Stomach (tissue), 9 donors: ENCODE data around the gene HGS. TPM values are rescaled to one million over a fixed set of nuclear protein-coding genes. Genes with fewer than 3 reads are reported as not detected.

Source experiments
- DNase-seq, 2 donors: peaks; one replicate each; pipeline versions ENCODE4 v3.0.0 to v3.0.0-alpha.2; 2013 to 2019
- H3K27ac ChIP-seq, 5 donors: fragments of 200-600 bp in 4 of 5; sonication (generic) in 4 of 5; one replicate each; pipeline ENCODE4 v1.5.1; 2013 to 2019; ENCODE audit warnings: mild to moderate bottlenecking in 1 of 5, moderate library complexity in 1 of 5
- H3K27me3 ChIP-seq, 3 donors: fragments of 200-600 bp; sonication (generic); one replicate each; pipeline ENCODE4 v1.5.1; 2017 to 2019; ENCODE audit warnings: mixed run types in 1 of 3
- H3K36me3 ChIP-seq, 4 donors: fragments of 200-600 bp; sonication (generic); 1 replicate in 3 of 4; 2 replicates in 1 of 4; pipeline ENCODE4 v1.5.1; 2016 to 2019
- H3K4me1 ChIP-seq, 4 donors: fragments of 200-600 bp; sonication (generic); one replicate each; pipeline ENCODE4 v1.5.1; 2016 to 2019
- H3K4me3 ChIP-seq, 4 donors: fragments of 200-600 bp; sonication (generic) in 3 of 4; one replicate each; pipeline ENCODE4 v1.5.1; 2016 to 2019; ENCODE audit warnings: mild to moderate bottlenecking in 1 of 4
- H3K9me3 ChIP-seq, 4 donors: fragments of 200-600 bp; sonication (generic); one replicate each; pipeline ENCODE4 v1.5.1; 2016 to 2019
- EP300 ChIP-seq: sonication (generic); formaldehyde crosslinking; IDR thresholded peaks from one replicate; pipeline ENCODE4 v1.6.1; 2017; ENCODE audit warnings: antibody characterized with exemption
- POLR2A ChIP-seq, 4 donors: fragments of 450-650 bp; IDR thresholded peaks; one replicate each; pipeline ENCODE4 v1.6.1; 2016; ENCODE audit warnings: antibody characterized with exemption in 4 of 4, control low read depth in 2 of 4, mild to moderate bottlenecking in 1 of 4, moderate library complexity in 1 of 4
- POLR2AphosphoS5 ChIP-seq, 3 donors: sonication (generic); formaldehyde crosslinking; IDR thresholded peaks; one replicate each; pipeline ENCODE4 v1.6.1; 2016; ENCODE audit warnings: antibody characterized with exemption in 3 of 3
- WGBS, 5 donors: extraction: QIAGEN DNeasy Blood & Tissue Kit in 3 of 5; methylation state at CpG; one replicate each; pipeline versions ENCODE4 v1.1.5 to v1.1.7; 2013 to 2018; 5-methylcytosine and 5-hydroxymethylcytosine counted together
- intact Hi-C: fragments of 100-400 bp; cut with DNase I; formaldehyde crosslinking; loops from one replicate; pipeline ENCODE4 v1.15.1; 2023; ENCODE audit warnings: low total_unique reads
- polyA plus RNA-seq, 3 donors: library from polyadenylated mRNA; stranded (reverse); fragments of 200-250 nt; gene quantifications; one replicate each; pipeline ENCODE4 v1.2.3, GENCODE V29; 2013
- total RNA-seq, 5 donors: library from RNA; depleted of rRNA; stranded (reverse); fragments of >200 nt; gene quantifications; one replicate each; pipeline versions ENCODE4 v1.1.0 to v1.2.3, GENCODE V29; 2014 to 2016
- TF ChIP-seq, protein P1 (sequence below), 7 experiments: fragments of 450-650 bp in 4 of 7; fragments of 200-600 bp in 3 of 7; sonication (generic) in 3 of 7; IDR thresholded peaks; one replicate each; pipeline ENCODE4 v1.5.1; 2016 to 2019; ENCODE audit warnings: antibody characterized with exemption in 7 of 7, control low read depth in 2 of 7, mild to moderate bottlenecking in 1 of 7
- donor health status: healthy with polysubstance abuse.
- donor health status: Bipolar disorder and iron deficiency.
- donor health status: healthy.

HGS gene
- total and polyA plus RNA-seq, 8 donors = 52.0 to 275 (median 129) TPM

DNA sequence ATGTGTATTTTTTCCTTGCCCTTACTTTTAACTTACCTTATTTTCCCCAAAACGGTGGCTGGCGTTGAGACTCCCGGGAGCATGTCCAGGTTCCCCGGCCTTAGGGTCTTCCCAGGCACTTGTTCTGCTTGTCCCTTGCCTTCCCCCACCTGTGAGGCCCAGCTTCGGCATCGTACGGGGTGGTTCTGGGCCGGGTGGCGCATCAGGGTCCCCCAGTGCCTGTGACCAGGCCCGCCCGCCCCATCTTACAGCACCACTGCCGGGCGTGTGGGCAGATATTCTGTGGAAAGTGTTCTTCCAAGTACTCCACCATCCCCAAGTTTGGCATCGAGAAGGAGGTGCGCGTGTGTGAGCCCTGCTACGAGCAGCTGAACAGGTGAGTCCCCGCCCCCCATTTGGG is 7.4 kb downstream of the HGS start:
- WGBS, 5 donors = 91 to 94% (median 92%) methylated on average over 18 of the region's 18 CpGs
- TF ChIP-seq POLR2A (IDR thresholded peaks at IDR 0.05) (no peak), EP300 (no peak), POLR2AphosphoS5 (IDR thresholded peaks at IDR 0.05) (no peak)
- TF ChIP-seq, protein P1, sequence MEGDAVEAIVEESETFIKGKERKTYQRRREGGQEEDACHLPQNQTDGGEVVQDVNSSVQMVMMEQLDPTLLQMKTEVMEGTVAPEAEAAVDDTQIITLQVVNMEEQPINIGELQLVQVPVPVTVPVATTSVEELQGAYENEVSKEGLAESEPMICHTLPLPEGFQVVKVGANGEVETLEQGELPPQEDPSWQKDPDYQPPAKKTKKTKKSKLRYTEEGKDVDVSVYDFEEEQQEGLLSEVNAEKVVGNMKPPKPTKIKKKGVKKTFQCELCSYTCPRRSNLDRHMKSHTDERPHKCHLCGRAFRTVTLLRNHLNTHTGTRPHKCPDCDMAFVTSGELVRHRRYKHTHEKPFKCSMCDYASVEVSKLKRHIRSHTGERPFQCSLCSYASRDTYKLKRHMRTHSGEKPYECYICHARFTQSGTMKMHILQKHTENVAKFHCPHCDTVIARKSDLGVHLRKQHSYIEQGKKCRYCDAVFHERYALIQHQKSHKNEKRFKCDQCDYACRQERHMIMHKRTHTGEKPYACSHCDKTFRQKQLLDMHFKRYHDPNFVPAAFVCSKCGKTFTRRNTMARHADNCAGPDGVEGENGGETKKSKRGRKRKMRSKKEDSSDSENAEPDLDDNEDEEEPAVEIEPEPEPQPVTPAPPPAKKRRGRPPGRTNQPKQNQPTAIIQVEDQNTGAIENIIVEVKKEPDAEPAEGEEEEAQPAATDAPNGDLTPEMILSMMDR (IDR thresholded peaks at IDR 0.05) = no peak
- no peak for DNase-seq
- no peak overlapping the region for H3K4me3 ChIP-seq
- no peaks in the 10 kb centered on the region for H3K9me3 ChIP-seq
- no peak overlapping the region for H3K27ac ChIP-seq
- no peaks in the 10 kb centered on the region for H3K27me3 ChIP-seq
- intact Hi-C loops = no loop called here
- peaks cover 0 to 6% (median 3%) of the 10 kb centered on the region in 4 donors for H3K4me1 ChIP-seq
- peaks cover 98 to 100% (median 100%) of the 10 kb centered on the region in 4 donors for H3K36me3 ChIP-seq

DNA sequence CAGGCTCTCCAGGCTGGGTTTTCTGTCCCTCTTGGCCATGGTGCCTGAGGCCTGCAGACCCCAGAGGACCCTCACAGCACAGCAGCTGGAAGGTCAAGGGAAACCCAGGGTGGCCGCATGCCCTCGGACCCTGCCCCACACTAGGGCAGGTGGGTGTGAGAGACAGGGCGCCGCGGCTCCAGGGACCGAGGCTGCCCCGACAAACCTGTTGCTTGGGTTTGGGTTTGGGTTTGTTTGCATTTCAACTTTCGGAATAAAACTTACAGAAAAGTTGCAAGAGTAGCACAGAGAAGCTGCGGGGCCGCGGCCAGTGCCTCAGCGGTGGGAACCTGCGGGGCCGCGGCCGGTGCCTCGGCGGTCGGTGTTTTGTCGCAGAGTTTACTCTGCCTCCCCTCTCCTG is 7.8 kb downstream of the HGS start:
- no peaks in the 10 kb centered on the region for H3K27me3 ChIP-seq
- intact Hi-C loops = no loop called here
- 94 to 99% (median 95%) methylated on average over 20 of the region's 20 CpGs for WGBS, 5 donors
- no peak for TF ChIP-seq POLR2A (IDR thresholded peaks at IDR 0.05)
- TF ChIP-seq, protein P1 (IDR thresholded peaks at IDR 0.05) = no peak
- TF ChIP-seq EP300 = no peak
- TF ChIP-seq POLR2AphosphoS5 (IDR thresholded peaks at IDR 0.05) = no peak
- H3K9me3 ChIP-seq = no peaks in the 10 kb centered on the region
- DNase-seq = no peak
- no peak overlapping the region for H3K4me3 ChIP-seq
- no peak overlapping the region for H3K27ac ChIP-seq
- peaks cover 0 to 2% (median under 1%) of the 10 kb centered on the region in 4 donors for H3K4me1 ChIP-seq
- H3K36me3 ChIP-seq = peaks cover 98 to 100% (median 100%) of the 10 kb centered on the region in 4 donors

DNA sequence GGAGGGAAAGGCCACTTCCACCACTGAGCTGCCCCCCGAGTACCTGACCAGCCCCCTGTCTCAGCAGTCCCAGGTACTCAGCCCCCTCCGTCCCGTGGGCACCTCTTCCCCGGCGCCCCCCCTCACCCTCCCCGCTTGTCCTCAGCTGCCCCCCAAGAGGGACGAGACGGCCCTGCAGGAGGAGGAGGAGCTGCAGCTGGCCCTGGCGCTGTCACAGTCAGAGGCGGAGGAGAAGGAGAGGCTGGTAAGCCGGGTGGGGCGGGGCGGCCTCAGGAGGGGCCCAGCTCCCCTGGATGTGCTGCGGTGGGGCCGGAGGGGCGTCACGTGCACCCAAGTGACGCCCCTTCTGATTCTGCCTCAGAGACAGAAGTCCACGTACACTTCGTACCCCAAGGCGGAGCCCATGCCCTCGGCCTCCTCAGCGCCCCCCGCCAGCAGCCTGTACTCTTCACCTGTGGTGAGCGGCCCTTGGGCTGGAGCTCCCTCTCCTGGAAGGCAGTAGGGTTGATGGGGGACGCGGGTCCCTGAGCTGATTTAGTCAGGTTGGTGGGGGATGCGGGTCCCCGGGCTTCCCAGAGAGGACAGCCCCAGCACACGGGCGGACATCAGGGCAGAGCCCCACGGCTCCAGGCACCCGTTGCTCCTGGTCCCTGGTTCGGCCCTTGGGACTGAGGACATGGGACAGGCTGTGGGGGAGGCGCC is 9.8 kb downstream of the HGS start:
- TF ChIP-seq, protein P1 (IDR thresholded peaks at IDR 0.05) = no peak
- no peak for TF ChIP-seq EP300
- no peak for TF ChIP-seq POLR2A (IDR thresholded peaks at IDR 0.05)
- no peak for TF ChIP-seq POLR2AphosphoS5 (IDR thresholded peaks at IDR 0.05)
- Histone ChIP-seq H3K27ac (no peak overlapping the region), H3K9me3 (no peaks in the 10 kb centered on the region), H3K27me3 (no peaks in the 10 kb centered on the region), H3K4me1 (no peaks in the 10 kb centered on the region), H3K4me3 (no peak overlapping the region), H3K36me3 (peaks cover 99 to 100% (median 100%) of the 10 kb centered on the region in 4 donors)
- intact Hi-C loops = no loop called here
- no peak for DNase-seq
- WGBS, 5 donors = 84 to 91% (median 88%) methylated on average over 19 to 35 of the region's 35 CpGs

DNA sequence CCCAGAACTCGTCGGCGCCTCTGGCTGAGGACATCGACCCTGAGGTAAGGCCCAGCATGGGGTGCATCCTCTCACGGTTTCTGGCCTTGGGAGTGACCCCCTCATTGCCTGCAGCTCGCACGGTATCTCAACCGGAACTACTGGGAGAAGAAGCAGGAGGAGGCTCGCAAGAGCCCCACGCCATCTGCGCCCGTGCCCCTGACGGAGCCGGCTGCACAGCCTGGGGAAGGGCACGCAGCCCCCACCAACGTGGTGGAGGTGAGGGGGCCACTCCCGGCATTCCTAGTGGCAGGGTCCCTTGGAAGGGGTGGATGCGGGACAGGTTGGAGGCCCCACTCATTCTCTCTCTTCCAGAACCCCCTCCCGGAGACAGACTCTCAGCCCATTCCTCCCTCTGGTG is 11.0 kb downstream of the HGS start:
- intact Hi-C loops = no loop called here
- no peak for DNase-seq

More for the DNA sequence above, 11.0 kb downstream of the HGS start:
- Histone ChIP-seq H3K36me3 (peaks cover 89 to 100% (median 100%) of the 10 kb centered on the region in 4 donors), H3K27ac (no peak overlapping the region), H3K4me1 (no peaks in the 10 kb centered on the region), H3K27me3 (no peaks in the 10 kb centered on the region), H3K9me3 (no peaks in the 10 kb centered on the region), H3K4me3 (no peak overlapping the region)
- TF ChIP-seq POLR2AphosphoS5 (IDR thresholded peaks at IDR 0.05) (no peak), POLR2A (IDR thresholded peaks at IDR 0.05) (no peak)
- TF ChIP-seq, protein P1 (IDR thresholded peaks at IDR 0.05) = no peak
- WGBS, 5 donors = 90 to 97% (median 94%) methylated on average over 7 to 19 of the region's 19 CpGs
